ENCODE measurements around the gene AKT3.

DNA sequence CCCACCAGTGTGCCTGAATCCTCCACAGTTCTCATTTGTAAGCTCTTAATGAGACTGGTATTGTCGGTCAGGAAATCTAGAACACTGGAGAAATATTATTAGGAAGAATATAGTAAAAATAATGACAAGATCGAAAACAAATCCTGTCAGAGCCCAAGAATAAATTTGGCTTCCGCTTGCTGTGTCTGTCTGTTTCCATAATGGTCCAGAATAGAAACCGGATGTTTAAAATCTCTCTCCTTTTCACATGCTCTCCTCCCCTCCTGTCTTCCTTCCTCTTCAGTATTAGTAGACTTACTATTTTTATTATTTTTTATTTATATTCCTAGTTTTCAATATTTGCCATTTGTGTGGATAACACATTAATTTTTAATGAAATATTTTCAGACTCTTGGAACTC is 406.5 kb downstream of the AKT3 start:
- TF ChIP-seq CREB1 (CRISPR knock-in tag; IDR thresholded peaks at IDR 0.05; ENCODE audit: low read depth) (no peak), POLR2AphosphoS5 (IDR thresholded peaks at IDR 0.05; ENCODE audit: low read depth) (no peak), EZH2 (IDR thresholded peaks at IDR 0.05; ENCODE audit: low read depth, unreplicated experiment) (no peak), EZH2phosphoT487 (IDR thresholded peaks at IDR 0.05; ENCODE audit: unreplicated experiment) (no peak), REST (IDR thresholded peaks at IDR 0.05; ENCODE audit: unreplicated experiment) (no peak)
- TF ChIP-seq, protein P1, sequence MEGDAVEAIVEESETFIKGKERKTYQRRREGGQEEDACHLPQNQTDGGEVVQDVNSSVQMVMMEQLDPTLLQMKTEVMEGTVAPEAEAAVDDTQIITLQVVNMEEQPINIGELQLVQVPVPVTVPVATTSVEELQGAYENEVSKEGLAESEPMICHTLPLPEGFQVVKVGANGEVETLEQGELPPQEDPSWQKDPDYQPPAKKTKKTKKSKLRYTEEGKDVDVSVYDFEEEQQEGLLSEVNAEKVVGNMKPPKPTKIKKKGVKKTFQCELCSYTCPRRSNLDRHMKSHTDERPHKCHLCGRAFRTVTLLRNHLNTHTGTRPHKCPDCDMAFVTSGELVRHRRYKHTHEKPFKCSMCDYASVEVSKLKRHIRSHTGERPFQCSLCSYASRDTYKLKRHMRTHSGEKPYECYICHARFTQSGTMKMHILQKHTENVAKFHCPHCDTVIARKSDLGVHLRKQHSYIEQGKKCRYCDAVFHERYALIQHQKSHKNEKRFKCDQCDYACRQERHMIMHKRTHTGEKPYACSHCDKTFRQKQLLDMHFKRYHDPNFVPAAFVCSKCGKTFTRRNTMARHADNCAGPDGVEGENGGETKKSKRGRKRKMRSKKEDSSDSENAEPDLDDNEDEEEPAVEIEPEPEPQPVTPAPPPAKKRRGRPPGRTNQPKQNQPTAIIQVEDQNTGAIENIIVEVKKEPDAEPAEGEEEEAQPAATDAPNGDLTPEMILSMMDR (conservative IDR thresholded peaks at IDR 0.05; ENCODE audit: low read depth in 2 of 2) = no peak
- TF ChIP-seq, protein P2, sequence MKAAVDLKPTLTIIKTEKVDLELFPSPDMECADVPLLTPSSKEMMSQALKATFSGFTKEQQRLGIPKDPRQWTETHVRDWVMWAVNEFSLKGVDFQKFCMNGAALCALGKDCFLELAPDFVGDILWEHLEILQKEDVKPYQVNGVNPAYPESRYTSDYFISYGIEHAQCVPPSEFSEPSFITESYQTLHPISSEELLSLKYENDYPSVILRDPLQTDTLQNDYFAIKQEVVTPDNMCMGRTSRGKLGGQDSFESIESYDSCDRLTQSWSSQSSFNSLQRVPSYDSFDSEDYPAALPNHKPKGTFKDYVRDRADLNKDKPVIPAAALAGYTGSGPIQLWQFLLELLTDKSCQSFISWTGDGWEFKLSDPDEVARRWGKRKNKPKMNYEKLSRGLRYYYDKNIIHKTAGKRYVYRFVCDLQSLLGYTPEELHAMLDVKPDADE (IDR thresholded peaks at IDR 0.05) = no peak

All from GM23338 (cell line).